GM18498 (cell line): ENCODE measurements around the gene ELAC1.

Experiments used
- ATAC-seq: cut with Tn5 transposase; IDR thresholded peaks from one replicate; pipeline ENCODE4 v1.9.1; 2021; ENCODE audit warnings: mild to moderate bottlenecking, moderate library complexity; ENCODE audit not compliant: unreplicated experiment

ELAC1 gene

DNA sequence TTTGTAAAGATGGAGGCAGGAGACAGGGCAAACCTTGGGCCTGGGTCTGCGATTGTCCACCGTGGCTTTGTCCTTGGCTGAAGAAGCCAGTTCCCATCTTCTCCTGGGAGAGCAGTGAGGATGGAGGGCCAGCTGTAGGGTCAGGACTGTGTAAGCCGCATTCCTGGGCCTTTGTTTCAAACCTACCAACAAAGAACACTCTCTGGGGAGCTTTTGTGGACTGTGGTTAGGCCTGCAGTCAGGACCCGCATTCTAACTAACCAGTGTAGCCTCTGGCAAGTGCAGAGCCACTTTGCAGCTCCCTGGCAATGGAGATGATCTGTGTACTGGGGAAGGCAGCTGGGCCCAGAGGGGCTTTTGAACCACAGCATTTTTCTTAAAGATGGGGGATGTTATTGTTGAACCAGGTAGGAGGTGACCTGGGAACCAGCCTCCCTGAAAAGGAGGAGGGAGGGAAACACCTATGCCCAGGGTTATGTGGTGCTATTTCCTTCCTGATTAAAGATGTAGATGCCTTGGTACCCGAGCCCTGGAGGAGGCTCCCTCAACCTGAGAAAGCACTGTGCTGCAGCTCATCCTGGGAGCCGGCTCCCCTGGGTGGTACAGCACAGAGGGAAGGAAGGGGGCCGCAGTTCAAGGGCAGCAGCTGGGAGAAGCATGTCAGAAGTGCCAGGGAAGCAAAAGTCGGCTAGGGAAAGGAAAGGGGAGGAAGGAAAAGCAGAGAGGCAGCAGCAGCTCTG lies 49.5 kb downstream of the ELAC1 start:
- ATAC-seq: no peak

DNA sequence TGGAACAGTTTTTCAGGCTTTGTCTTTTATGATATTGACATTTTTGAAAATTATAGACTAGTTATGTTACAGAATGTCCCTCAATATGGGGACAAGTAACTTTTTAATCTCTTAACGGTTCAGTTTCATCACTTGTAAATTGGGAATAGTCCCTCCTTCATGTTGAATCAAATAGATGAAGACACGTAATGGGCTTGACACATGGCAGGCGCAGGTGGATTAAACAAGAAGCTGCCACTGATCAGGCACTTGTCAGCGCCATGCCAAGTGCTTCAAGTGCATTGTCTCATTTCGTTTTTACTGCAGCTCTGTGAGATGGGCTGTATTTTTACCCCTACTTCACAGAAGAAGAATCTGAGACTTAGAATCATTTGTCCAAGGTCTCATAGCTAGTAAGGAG lies 52.7 kb downstream of the ELAC1 start:
- no peak for ATAC-seq

DNA sequence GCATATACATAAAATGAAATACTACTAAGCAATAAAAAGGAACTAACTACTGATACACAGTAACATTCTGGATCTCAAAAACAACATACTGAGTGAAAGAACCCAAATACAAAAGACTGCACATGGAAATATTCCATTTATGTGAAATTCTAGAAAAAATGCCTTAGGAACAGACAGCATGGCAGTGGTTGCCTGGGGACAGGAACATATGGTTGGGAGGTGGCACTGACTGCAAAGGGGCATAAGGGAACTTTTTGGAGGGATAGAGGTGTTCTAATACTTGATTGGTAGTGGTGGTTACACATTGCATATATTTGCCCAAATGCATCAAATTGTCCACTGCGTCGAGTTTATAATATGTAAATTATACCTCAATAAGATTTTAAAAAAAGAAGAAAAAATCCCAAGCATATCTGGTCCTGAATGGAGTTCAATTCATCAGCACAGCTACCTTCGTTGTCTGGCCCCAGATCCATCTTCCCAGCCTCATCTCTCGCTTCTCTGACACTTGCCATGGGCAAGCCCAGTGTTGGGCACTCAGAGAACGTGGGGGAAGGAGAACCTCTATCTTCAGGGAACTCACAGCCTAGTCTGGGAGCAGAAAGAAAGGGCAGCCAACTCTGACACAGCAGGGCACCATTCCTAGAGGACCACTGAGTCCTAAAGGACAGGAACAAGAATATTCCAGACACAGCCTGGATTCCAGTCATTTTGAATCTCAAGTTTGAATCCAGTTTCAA lies 53.6 kb downstream of the ELAC1 start:
- no peak for ATAC-seq

DNA sequence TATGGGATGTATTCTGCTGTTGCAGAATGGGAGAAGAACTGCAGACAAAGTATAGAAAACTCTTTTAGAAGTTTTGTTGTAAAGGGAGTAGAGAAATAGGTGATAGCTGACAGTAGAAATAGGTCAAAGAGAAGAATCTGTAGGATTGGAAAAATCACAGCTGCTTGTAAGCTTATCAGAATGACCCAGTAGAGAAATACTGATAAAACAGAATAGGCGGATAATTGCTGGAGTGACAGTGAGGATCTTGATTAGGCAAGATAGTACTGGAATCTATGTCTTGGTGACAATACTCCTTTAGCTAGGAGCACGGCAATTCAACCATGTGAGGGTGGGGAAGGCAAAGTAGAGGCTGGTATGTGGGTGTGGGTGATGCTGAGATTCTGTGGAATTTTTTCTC lies 57.7 kb downstream of the ELAC1 start:
- ATAC-seq: no peak

DNA sequence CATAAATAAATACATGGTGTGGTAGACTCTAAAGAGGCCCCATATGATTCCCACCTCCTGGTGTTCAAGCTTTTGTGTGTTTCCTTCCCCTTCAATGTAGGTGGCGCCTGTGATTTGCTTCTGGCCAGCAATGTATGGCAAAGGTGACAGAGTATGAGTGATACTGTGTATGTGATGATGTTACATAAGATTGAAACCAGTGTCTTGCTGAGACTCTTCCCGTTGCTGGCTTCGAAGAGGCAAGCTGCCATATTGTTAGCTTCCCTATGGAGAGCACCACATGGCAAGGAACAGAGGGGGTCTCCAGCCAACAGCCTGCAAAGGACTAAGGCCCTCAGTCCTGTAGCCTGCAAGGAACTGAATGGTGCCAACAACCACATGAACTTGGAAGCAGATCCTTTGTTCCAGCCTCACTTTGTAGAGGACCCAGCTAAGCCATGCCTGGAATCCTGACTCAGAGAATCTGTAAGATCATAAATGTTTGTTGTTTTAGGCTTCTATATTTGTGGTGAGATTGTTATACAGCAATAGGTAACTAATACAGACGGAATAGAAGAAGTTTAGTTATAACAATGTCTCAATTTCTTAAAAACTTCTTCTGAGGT lies 60.5 kb downstream of the ELAC1 start:
- ATAC-seq: no peak

DNA sequence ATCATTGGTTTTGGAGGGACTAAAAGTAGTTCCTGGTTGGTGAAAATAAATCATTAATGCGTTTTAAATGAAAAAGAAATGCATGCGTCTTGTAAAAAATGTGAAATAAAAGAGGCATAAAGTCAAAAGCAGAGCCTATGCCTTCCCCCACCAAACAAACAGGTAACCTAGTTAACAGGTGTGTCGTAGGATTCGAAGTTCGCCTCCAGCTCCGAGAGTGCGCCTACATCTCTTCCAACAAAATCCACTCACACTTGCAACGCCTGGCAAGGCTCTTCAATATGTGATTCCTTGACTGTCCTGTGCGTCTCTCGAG lies 61.5 kb downstream of the ELAC1 start:
- ATAC-seq: no peak

DNA sequence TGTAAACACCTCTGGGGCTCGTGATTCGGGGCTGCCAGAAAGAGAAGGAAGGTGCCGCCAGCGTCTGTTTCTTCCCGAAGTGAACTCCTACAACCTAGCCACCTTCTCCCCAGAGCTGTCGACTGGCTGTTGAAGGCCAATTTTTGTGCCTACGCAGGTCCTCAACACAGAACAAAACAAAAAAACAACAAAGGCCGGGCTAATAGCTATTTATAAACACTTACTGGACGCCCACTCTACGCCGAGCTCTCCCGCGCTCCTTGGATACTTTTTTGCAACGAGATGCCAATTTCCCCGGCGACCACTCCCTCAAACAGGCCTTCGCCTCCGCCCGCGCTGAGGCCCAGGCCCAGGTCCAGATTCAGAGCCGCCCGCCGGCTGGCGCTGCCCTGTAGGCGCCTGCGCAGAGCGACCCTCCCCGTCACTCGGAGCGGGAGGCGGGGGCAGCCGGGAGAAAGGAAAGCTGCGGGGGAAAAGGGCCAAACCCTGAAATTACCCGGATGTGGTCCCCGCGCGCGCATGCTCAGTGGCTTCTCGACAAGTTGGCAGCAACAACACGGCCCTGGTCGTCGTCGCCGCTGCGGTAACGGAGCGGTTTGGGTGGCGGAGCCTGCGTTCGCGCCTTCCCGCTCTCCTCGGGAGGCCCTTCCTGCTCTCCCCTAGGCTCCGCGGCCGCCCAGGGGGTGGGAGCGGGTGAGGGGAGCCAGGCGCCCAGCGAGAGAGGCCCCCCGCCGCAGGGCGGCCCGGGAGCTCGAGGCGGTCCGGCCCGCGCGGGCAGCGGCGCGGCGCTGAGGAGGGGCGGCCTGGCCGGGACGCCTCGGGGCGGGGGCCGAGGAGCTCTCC lies 62.1 kb downstream of the ELAC1 start, which contains the start of gene SMAD4:
Gene SMAD4, plus strand, starts transcription at position 520 of the 843 bp plus-strand sequence. CDS start 16,834 bp downstream, outside the sequence.
- ATAC-seq: peak; percentile 84

DNA sequence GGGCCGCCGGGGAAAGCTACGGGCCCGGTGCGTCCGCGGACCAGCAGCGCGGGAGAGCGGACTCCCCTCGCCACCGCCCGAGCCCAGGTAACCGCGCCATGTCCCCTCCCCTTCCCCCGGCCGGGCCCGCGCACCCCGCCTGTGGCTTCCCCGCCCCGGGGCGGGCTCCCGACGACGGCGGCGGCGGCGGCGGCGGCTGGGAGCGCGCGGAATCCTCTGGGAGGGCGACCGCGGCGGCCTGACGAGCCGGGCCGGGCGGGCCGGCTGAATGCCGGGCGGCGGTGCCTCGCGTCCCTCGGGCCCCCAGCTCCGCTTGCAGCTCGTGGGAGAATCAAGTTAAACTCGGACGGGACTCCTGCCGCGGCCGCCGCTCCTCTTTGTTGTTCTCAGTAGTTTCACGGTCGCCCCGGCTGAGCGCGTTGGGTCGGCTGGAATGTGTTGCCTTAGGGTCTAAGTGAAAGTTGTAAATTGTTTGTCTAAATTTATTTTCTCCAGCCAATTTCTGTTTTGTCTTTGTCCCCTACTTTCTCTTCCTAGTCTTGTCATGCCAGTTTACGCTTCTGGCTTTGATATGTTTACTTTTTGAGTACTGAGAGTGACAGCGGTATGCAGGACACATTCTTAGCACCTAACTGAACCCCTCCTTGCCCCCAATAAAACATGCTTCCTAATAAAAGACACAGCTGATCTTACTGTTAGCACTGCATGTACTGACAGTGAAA lies 62.9 kb downstream of the ELAC1 start:
- peak; percentile 74 for ATAC-seq

DNA sequence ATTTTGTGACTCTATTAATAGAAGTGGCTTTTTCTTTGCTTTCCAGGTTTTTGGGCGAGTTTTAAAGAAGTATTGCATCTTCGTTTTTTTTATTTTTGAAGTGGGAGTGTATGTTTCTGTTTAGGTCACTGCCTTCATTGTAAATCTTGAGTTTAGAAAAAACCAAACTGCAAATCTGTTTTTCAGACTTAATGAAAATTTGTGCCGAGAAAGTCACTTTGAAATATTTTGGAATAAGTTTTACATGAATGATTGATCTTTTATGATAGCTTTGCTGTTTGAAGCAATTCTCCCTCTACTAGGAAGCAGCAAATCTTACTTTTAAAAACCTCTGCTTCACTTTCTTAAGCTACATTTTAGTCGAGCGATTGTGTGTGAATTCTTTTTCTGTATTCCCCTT lies 64.4 kb downstream of the ELAC1 start:
- ATAC-seq: no peak

DNA sequence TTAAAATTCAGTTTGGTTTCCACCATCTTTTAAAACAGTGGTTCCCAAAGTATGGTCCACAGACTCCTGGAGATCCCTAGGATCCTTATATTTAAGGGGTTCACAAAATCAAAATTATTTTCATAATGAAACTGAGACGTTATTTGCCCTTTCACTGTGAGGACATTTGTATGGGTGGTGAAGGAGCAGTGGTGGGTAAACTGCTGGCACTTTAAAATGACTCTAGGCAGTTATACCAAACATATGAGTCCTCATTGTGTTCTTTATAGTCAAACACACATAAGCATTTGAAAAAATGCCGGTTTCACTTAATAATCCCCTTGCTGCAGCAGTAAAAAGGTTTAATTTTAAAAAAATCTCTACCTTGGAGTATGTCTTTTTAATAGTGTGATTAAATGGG lies 69.4 kb downstream of the ELAC1 start:
- ATAC-seq: no peak
